GM19324 (cell line): ENCODE data around the gene TENM3.
"Not testable (repeated sequence)": the region's sequence is repeated elsewhere in the genome, so short reads cannot be mapped to it uniquely, and the experiment has no call there.

Experiments used
- ATAC-seq: cut with Tn5 transposase; IDR thresholded peaks from one replicate; pipeline ENCODE4 v1.9.1; 2021; ENCODE audit warnings: mild to moderate bottlenecking, moderate library complexity; ENCODE audit not compliant: unreplicated experiment, low FRiP score

Gene TENM3

GRCh38 chr4:182225257-182225852 is 17.8 kb upstream of the TENM3 start:
- ATAC-seq = no peak

- ATAC-seq = no peak
Measured at GRCh38 chr4:182227611-182228010, 15.6 kb upstream of the TENM3 start.

GRCh38 chr4:182228991-182229577 is 14.1 kb upstream of the TENM3 start:
- no peak for ATAC-seq

- ATAC-seq = no peak
Measured at GRCh38 chr4:182230256-182230655, 12.9 kb upstream of the TENM3 start.

GRCh38 chr4:182231080-182231479 is 12.1 kb upstream of the TENM3 start:
- no peak for ATAC-seq

- no peak for ATAC-seq
Measured at GRCh38 chr4:182231496-182231895, 11.7 kb upstream of the TENM3 start.

GRCh38 chr4:182233310-182234090 is 9.7 kb upstream of the TENM3 start:
- ATAC-seq = no peak

GRCh38 chr4:182235021-182235795 is 8.0 kb upstream of the TENM3 start:
- ATAC-seq = no peak

GRCh38 chr4:182236186-182236585 is 7.0 kb upstream of the TENM3 start:
- ATAC-seq = no peak

GRCh38 chr4:182237010-182237409 is 6.2 kb upstream of the TENM3 start:
- not testable (repeated sequence) for ATAC-seq

GRCh38 chr4:182238355-182238931 is 4.8 kb upstream of the TENM3 start:
- ATAC-seq = no peak

- ATAC-seq = no peak
Measured at GRCh38 chr4:182240161-182241130, 2.8 kb upstream of the TENM3 start.

- not testable (repeated sequence) for ATAC-seq
Measured at GRCh38 chr4:182242260-182242659, 942 bp upstream of the TENM3 start.

- ATAC-seq = no peak
Measured at GRCh38 chr4:182242787-182243186, 415 bp upstream of the TENM3 start.

GRCh38 chr4:182245041-182245440 is 1.8 kb downstream of the TENM3 start:
- no peak for ATAC-seq

GRCh38 chr4:182245541-182246215 is 2.5 kb downstream of the TENM3 start:
- ATAC-seq = no peak

- ATAC-seq = no peak
Measured at GRCh38 chr4:182246401-182247205, 3.4 kb downstream of the TENM3 start.

- ATAC-seq = no peak
Measured at GRCh38 chr4:182248295-182248694, 5.1 kb downstream of the TENM3 start.
